ENCODE results near the gene BRD3. TPM values are rescaled to one million over a fixed set of nuclear protein-coding genes. Genes with fewer than 3 reads are reported as not detected.

The BRD3 gene
- total RNA-seq, 2 donors from 2014 or later: 25.5 to 28.0 TPM

GRCh38 chr9:134029248-134030226 is 38.3 kb downstream of the BRD3 start:
- ATAC-seq: no peak
- intact Hi-C loops (cut with DNase I): loop anchor here in 1 of 2 donors (5.0 kb wide), 1 partner anchor 38 kb away; the partner anchor contains the start of gene BRD3
- no peak for DNase-seq

- DNase-seq: no peak
- ATAC-seq: no peak
- intact Hi-C loops (cut with DNase I): loop anchor here in 1 of 2 donors (5.0 kb wide), 1 partner anchor 39 kb away; the partner anchor contains the start of gene BRD3
These were observed 39.1 kb downstream of the BRD3 start for GRCh38 chr9:134028575-134029247.

GRCh38 chr9:134028076-134028475 is 39.8 kb downstream of the BRD3 start:
- DNase-seq (no peak), ATAC-seq (no peak)
- intact Hi-C loops (cut with DNase I): loop anchor here in 1 of 2 donors (5.0 kb wide), 1 partner anchor 39 kb away; the partner anchor contains the start of gene BRD3

- ATAC-seq (no peak), DNase-seq (no peak)
- intact Hi-C loops (cut with DNase I): loop anchor here in 1 of 2 donors (5.0 kb wide), 1 partner anchor 40 kb away; the partner anchor contains the start of gene BRD3
These were observed 40.3 kb downstream of the BRD3 start for GRCh38 chr9:134027561-134027960.

- no peak for ATAC-seq
- DNase-seq: no peak
- intact Hi-C loops (cut with DNase I): loop anchor here in 1 of 2 donors (5.0 kb wide), 1 partner anchor 40 kb away; the partner anchor contains the start of gene BRD3
These were observed 40.8 kb downstream of the BRD3 start for GRCh38 chr9:134026981-134027380.

- no peak for DNase-seq
- no peak for ATAC-seq
These were observed 41.2 kb downstream of the BRD3 start for GRCh38 chr9:134026581-134026980.

GRCh38 chr9:134025606-134026541 is 42.0 kb downstream of the BRD3 start:
- ATAC-seq (peak; percentile 5 to 7), DNase-seq (peak; percentile 54)
- intact Hi-C loops (cut with DNase I): loop anchor here in 1 of 2 donors (5.0 kb wide), 1 partner anchor 41 kb away; the partner anchor contains the start of gene BRD3

More at GRCh38 chr9:134026581-134026980, 41.2 kb downstream of the BRD3 start:
- intact Hi-C loops (cut with DNase I): loop anchor here in 1 of 2 donors (5.0 kb wide), 1 partner anchor 41 kb away; the partner anchor contains the start of gene BRD3

GRCh38 chr9:134024828-134025605 is 42.8 kb downstream of the BRD3 start, which contains the start of gene BRD3OS:
Gene BRD3OS, plus strand, starts transcription at chr9:134025481. Its CDS starts 1,267 bp downstream, at chr9:134026748.
- ATAC-seq (peak; percentile 97), DNase-seq (peak; percentile 98)
- intact Hi-C loops (cut with DNase I): loop anchor here in 1 of 2 donors (5.0 kb wide), 1 partner anchor 42 kb away; the partner anchor contains the start of gene BRD3

- intact Hi-C loops (cut with DNase I): no loop called here
- DNase-seq (no peak), ATAC-seq (no peak)
These were observed 43.5 kb downstream of the BRD3 start for GRCh38 chr9:134024214-134024792.

GRCh38 chr9:134014946-134015345 is 52.9 kb downstream of the BRD3 start:
- intact Hi-C loops (cut with DNase I): no loop called here
- no peak for ATAC-seq
- no peak for DNase-seq

GRCh38 chr9:134011401-134011800 is 56.4 kb downstream of the BRD3 start:
- ATAC-seq (no peak), DNase-seq (no peak)
- intact Hi-C loops (cut with DNase I): no loop called here

- DNase-seq (no peak), ATAC-seq (peak in 1 of 2 donors; percentile 15)
These were observed 57.3 kb downstream of the BRD3 start for GRCh38 chr9:134010310-134011173.

GRCh38 chr9:134007571-134007970 is 60.3 kb downstream of the BRD3 start:
- ATAC-seq (no peak), DNase-seq (no peak)
- intact Hi-C loops (cut with DNase I): no loop called here

More at GRCh38 chr9:134010310-134011173, 57.3 kb downstream of the BRD3 start:
- intact Hi-C loops (cut with DNase I): no loop called here

- intact Hi-C loops (cut with DNase I): no loop called here
- DNase-seq (no peak), ATAC-seq (no peak)
These were observed 60.7 kb downstream of the BRD3 start for GRCh38 chr9:134007150-134007549.

GRCh38 chr9:134005381-134005780 is 62.4 kb downstream of the BRD3 start:
- ATAC-seq (no peak), DNase-seq (no peak)
- intact Hi-C loops (cut with DNase I): no loop called here

GRCh38 chr9:134004881-134005280 is 62.9 kb downstream of the BRD3 start:
- no peak for ATAC-seq
- intact Hi-C loops (cut with DNase I): no loop called here

More at GRCh38 chr9:134004881-134005280, 62.9 kb downstream of the BRD3 start:
- no peak for DNase-seq
